Mesenchymal stem cell (in vitro differentiated cells and primary cell): ENCODE data around the gene PRKCB.

Source experiments
- DNase-seq: peaks from one replicate; pipeline ENCODE4 v3.0.0-alpha.2; 2013
- H2AFZ ChIP-seq: one replicate; pipeline ENCODE4 v1.6.1; 2013; ENCODE audit warnings: low read depth, mild to moderate bottlenecking, control low read depth, inconsistent platforms, low read length, moderate library complexity
- H2AK5ac ChIP-seq: 2 replicates; pipeline ENCODE4 v1.6.1; 2013; ENCODE audit warnings: low read length, moderate library complexity, mild to moderate bottlenecking, inconsistent platforms; ENCODE audit not compliant: severe bottlenecking
- H2BK120ac ChIP-seq: one replicate; pipeline ENCODE4 v1.6.1; 2013; ENCODE audit warnings: low read depth, mild to moderate bottlenecking, inconsistent platforms, low read length, moderate library complexity
- H2BK12ac ChIP-seq, 2 experiments: one replicate each; pipeline ENCODE4 v1.6.1; 2013; ENCODE audit warnings: inconsistent platforms in 2 of 2, low read length in 2 of 2, mild to moderate bottlenecking in 2 of 2, moderate library complexity in 2 of 2, control low read depth in 1 of 2
- H2BK15ac ChIP-seq: one replicate; pipeline ENCODE4 v1.6.1; 2013; ENCODE audit warnings: mild to moderate bottlenecking, low read depth, inconsistent platforms; ENCODE audit not compliant: poor library complexity, severe bottlenecking
- H2BK5ac ChIP-seq: 2 replicates; pipeline ENCODE4 v1.6.1; 2013; ENCODE audit warnings: low read depth, mild to moderate bottlenecking, low read length, control low read depth, inconsistent platforms; ENCODE audit not compliant: poor library complexity, severe bottlenecking
- H3K14ac ChIP-seq, 2 experiments: one replicate each; pipeline ENCODE4 v1.6.1; 2013; ENCODE audit warnings: inconsistent platforms in 2 of 2, low read length in 2 of 2, control low read depth in 1 of 2, mild to moderate bottlenecking in 1 of 2, moderate library complexity in 1 of 2
- H3K18ac ChIP-seq, 2 experiments: one replicate each; pipeline ENCODE4 v1.6.1; 2013; ENCODE audit warnings: inconsistent platforms in 2 of 2, low read length in 2 of 2, control low read depth in 1 of 2, low read depth in 1 of 2, mild to moderate bottlenecking in 1 of 2
- H3K23ac ChIP-seq, 2 experiments: one replicate each; pipeline ENCODE4 v1.6.1; 2013; ENCODE audit warnings: inconsistent platforms in 2 of 2, low read length in 2 of 2, mild to moderate bottlenecking in 2 of 2, moderate library complexity in 2 of 2, control low read depth in 1 of 2
- H3K27ac ChIP-seq: 2 replicates; pipeline ENCODE4 v1.5.1; 2013; ENCODE audit warnings: mild to moderate bottlenecking, moderate library complexity, low read length, control low read depth, inconsistent platforms; ENCODE audit not compliant: poor library complexity, severe bottlenecking
- H3K27me3 ChIP-seq, 2 experiments: 2 replicates each; pipeline versions ENCODE4 v1.6.1 to v1.7.0; 2013; ENCODE audit warnings: low read length in 2 of 2, mild to moderate bottlenecking in 2 of 2, moderate library complexity in 2 of 2, control low read depth in 1 of 2, inconsistent platforms in 1 of 2; ENCODE audit not compliant: control insufficient read depth in 1 of 2, insufficient read depth in 1 of 2
- H3K36me3 ChIP-seq, 2 experiments: 2 replicates each; pipeline versions ENCODE4 v1.6.1 to v1.7.0; 2013; ENCODE audit warnings: low read length in 2 of 2, control low read depth in 1 of 2, inconsistent platforms in 1 of 2, low read depth in 1 of 2, mild to moderate bottlenecking in 1 of 2; ENCODE audit not compliant: insufficient read depth in 2 of 2, control insufficient read depth in 1 of 2
- H3K4ac ChIP-seq, 2 experiments: one replicate each; pipeline ENCODE4 v1.6.1; 2013; ENCODE audit warnings: inconsistent platforms in 2 of 2, low read length in 2 of 2, mild to moderate bottlenecking in 2 of 2, moderate library complexity in 2 of 2, control low read depth in 1 of 2, low read depth in 1 of 2
- H3K4me1 ChIP-seq: 2 replicates; pipeline ENCODE4 v1.6.1; 2013; ENCODE audit warnings: low read depth, low read length, control low read depth; ENCODE audit not compliant: control insufficient read depth, insufficient read depth
- H3K4me2 ChIP-seq: 2 replicates; pipeline ENCODE4 v1.6.1; 2013; ENCODE audit warnings: low read length, mild to moderate bottlenecking, inconsistent platforms; ENCODE audit not compliant: poor library complexity, severe bottlenecking
- H3K4me3 ChIP-seq, 2 experiments: 2 replicates each; pipeline versions ENCODE4 v1.5.1 to v1.7.0; 2013; ENCODE audit warnings: low read length in 2 of 2, mild to moderate bottlenecking in 2 of 2, control low read depth in 1 of 2, low read depth in 1 of 2; ENCODE audit not compliant: insufficient read depth in 1 of 2
- H3K79me1 ChIP-seq: replicated peaks from 2 replicates; pipeline ENCODE4 v1.6.1; 2013; ENCODE audit warnings: mild to moderate bottlenecking, control low read depth, low read length, inconsistent platforms; ENCODE audit not compliant: poor library complexity, severe bottlenecking
- H3K9ac ChIP-seq: 2 replicates; pipeline ENCODE4 v1.7.0; 2013; ENCODE audit warnings: mild to moderate bottlenecking, low read length, moderate library complexity
- H3K9me3 ChIP-seq: 2 replicates; pipeline ENCODE4 v1.7.0; 2013; ENCODE audit warnings: mild to moderate bottlenecking, low read length; ENCODE audit not compliant: control insufficient read depth
- H4K8ac ChIP-seq: one replicate; pipeline ENCODE4 v1.6.1; 2013; ENCODE audit warnings: inconsistent platforms, mild to moderate bottlenecking, low read length, moderate library complexity
- H4K91ac ChIP-seq: one replicate; pipeline ENCODE4 v1.6.1; 2013; ENCODE audit warnings: mild to moderate bottlenecking, low read length, inconsistent platforms
- WGBS: methylation state at CpG from one replicate; pipeline ENCODE4 v1.1.7; 2013; ENCODE audit warnings: mixed read lengths; 5-methylcytosine and 5-hydroxymethylcytosine counted together

PRKCB gene

GRCh38 chr16:23924128-23924527 lies 88.3 kb downstream of the PRKCB start:
- no peak overlapping the region for H3K4ac ChIP-seq
- H3K79me1 ChIP-seq = no peaks in the 10 kb centered on the region
- no peak for DNase-seq
- no peak overlapping the region for H3K14ac ChIP-seq
- H3K27ac ChIP-seq = no peak overlapping the region
- no peaks in the 10 kb centered on the region for H3K9me3 ChIP-seq
- no peak overlapping the region for H2BK12ac ChIP-seq
- H2AK5ac ChIP-seq = no peak overlapping the region
- H4K91ac ChIP-seq = no peak overlapping the region
- 64% methylated on average over 6 of the region's 8 CpGs for WGBS
- H2AFZ ChIP-seq = no peak overlapping the region
- no peaks in the 10 kb centered on the region for H3K4me1 ChIP-seq
- no peak overlapping the region for H2BK120ac ChIP-seq
- H3K36me3 ChIP-seq = no peaks in the 10 kb centered on the region
- no peak overlapping the region for H3K23ac ChIP-seq
- H4K8ac ChIP-seq = no peak overlapping the region
- no peak overlapping the region for H2BK15ac ChIP-seq
- no peak overlapping the region for H3K18ac ChIP-seq
- no peak overlapping the region for H2BK5ac ChIP-seq
- H3K27me3 ChIP-seq = no peaks in the 10 kb centered on the region
- no peak overlapping the region for H3K4me3 ChIP-seq
- no peak overlapping the region for H3K9ac ChIP-seq
- H3K4me2 ChIP-seq = no peak overlapping the region

- Histone ChIP-seq H4K91ac (no peak overlapping the region), H3K4me1 (no peaks in the 10 kb centered on the region), H3K23ac (no peak overlapping the region), H3K36me3 (no peaks in the 10 kb centered on the region), H3K4me2 (no peak overlapping the region), H4K8ac (no peak overlapping the region), H3K4ac (no peak overlapping the region), H3K14ac (no peak overlapping the region), H2AK5ac (no peak overlapping the region), H3K9me3 (no peaks in the 10 kb centered on the region), H3K4me3 (no peak overlapping the region), H2BK5ac (no peak overlapping the region), H2AFZ (no peak overlapping the region), H2BK12ac (no peak overlapping the region), H3K79me1 (no peaks in the 10 kb centered on the region), H3K9ac (no peak overlapping the region), H3K27ac (no peak overlapping the region), H3K27me3 (peaks cover 0 to 3% of the 10 kb centered on the region in 2 experiments), H2BK15ac (no peak overlapping the region), H2BK120ac (no peak overlapping the region), H3K18ac (no peak overlapping the region)
- no peak for DNase-seq
- 32% methylated on average over 3 of the region's 4 CpGs for WGBS
Measured at GRCh38 chr16:23927796-23928195, 92.0 kb downstream of the PRKCB start.

GRCh38 chr16:23929237-23929636 lies 93.5 kb downstream of the PRKCB start:
- Histone ChIP-seq H2AFZ (no peak overlapping the region), H3K14ac (no peak overlapping the region), H4K8ac (no peak overlapping the region), H3K23ac (no peak overlapping the region), H2BK12ac (no peak overlapping the region), H2BK120ac (no peak overlapping the region), H3K9ac (no peak overlapping the region), H3K18ac (no peak overlapping the region), H3K4ac (no peak overlapping the region), H3K36me3 (no peaks in the 10 kb centered on the region), H3K4me1 (no peaks in the 10 kb centered on the region), H3K79me1 (no peaks in the 10 kb centered on the region), H3K4me3 (no peak overlapping the region), H4K91ac (no peak overlapping the region), H2BK15ac (no peak overlapping the region), H3K9me3 (no peaks in the 10 kb centered on the region), H3K27ac (no peak overlapping the region), H3K27me3 (peaks cover 0 to 3% of the 10 kb centered on the region in 2 experiments), H3K4me2 (no peak overlapping the region), H2BK5ac (no peak overlapping the region), H2AK5ac (no peak overlapping the region)
- WGBS = 81% methylated on average over 3 of the region's 4 CpGs
- no peak for DNase-seq

- Histone ChIP-seq H3K27me3 (peaks cover 0 to 3% of the 10 kb centered on the region in 2 experiments), H4K91ac (no peak overlapping the region), H3K4ac (no peak overlapping the region), H2BK5ac (no peak overlapping the region), H3K4me1 (no peaks in the 10 kb centered on the region), H2BK15ac (no peak overlapping the region), H2BK120ac (no peak overlapping the region), H3K23ac (no peak overlapping the region), H3K9me3 (no peaks in the 10 kb centered on the region), H2AFZ (no peak overlapping the region), H3K4me2 (no peak overlapping the region), H3K9ac (no peak overlapping the region), H3K4me3 (no peak overlapping the region), H3K14ac (no peak overlapping the region), H2BK12ac (no peak overlapping the region), H2AK5ac (no peak overlapping the region), H4K8ac (no peak overlapping the region), H3K36me3 (no peaks in the 10 kb centered on the region), H3K18ac (no peak overlapping the region), H3K27ac (no peak overlapping the region), H3K79me1 (no peaks in the 10 kb centered on the region)
- DNase-seq = no peak
- WGBS = 92% methylated on average over 1 of the region's 5 CpGs
Measured at GRCh38 chr16:23929856-23930255, 94.1 kb downstream of the PRKCB start.
